ENCODE data around the gene DIABLO. TPM values are rescaled to one million over a fixed set of nuclear protein-coding genes. Genes with fewer than 3 reads are reported as not detected.

Gene DIABLO
- total RNA-seq, 1 experiment from 2014 or later = 72.0 TPM

DNA sequence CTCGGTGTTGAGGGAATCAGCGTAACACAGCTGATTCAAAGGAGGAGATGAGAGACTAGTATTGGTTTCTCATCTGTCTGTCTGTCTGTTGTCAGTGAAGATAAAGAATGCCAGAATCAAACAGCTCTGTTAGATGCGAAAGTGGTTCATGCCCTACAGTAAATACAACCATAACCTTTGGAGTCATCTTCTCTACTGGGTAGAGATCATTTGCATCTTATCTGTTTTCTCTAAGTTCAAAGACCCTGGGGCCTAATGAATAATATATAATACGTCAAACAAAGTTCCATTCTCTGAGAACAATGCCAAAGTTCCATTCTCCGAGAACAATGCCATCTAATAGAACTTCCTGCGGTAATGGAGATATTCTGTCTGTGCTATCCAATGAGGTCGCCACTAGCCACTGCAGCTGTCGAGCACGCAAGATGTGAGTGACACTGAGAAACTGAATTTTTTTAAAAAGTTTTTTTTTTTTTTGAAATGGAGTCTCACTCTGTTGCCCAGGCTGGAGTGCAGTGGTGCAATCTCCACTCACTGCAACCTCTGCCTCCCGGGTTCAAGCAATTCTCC is 58.4 kb downstream of the DIABLO start:
- CTCF ChIA-PET = no interaction called here
- no peak for DNase-seq (ENCODE audit: low spot score)
- no TSS peak for BruUV-seq (replicated peaks)
- H3K4me3 ChIP-seq (ENCODE audit: low read depth, low read length, poor library complexity, severe bottlenecking) = no peak overlapping the region
- H3K9me3 ChIP-seq (ENCODE audit: low read depth, low read length, poor library complexity, severe bottlenecking) = no peaks in the 10 kb centered on the region
- no peaks in the 10 kb centered on the region for H3K27me3 ChIP-seq (replicated peaks; ENCODE audit: insufficient read depth, low read depth, low read length, poor library complexity)
- TF ChIP-seq EZH2 (IDR thresholded peaks at IDR 0.05; ENCODE audit: borderline replicate concordance, low read depth, low read length, poor library complexity, severe bottlenecking) = no peak
- TF ChIP-seq, protein P1, sequence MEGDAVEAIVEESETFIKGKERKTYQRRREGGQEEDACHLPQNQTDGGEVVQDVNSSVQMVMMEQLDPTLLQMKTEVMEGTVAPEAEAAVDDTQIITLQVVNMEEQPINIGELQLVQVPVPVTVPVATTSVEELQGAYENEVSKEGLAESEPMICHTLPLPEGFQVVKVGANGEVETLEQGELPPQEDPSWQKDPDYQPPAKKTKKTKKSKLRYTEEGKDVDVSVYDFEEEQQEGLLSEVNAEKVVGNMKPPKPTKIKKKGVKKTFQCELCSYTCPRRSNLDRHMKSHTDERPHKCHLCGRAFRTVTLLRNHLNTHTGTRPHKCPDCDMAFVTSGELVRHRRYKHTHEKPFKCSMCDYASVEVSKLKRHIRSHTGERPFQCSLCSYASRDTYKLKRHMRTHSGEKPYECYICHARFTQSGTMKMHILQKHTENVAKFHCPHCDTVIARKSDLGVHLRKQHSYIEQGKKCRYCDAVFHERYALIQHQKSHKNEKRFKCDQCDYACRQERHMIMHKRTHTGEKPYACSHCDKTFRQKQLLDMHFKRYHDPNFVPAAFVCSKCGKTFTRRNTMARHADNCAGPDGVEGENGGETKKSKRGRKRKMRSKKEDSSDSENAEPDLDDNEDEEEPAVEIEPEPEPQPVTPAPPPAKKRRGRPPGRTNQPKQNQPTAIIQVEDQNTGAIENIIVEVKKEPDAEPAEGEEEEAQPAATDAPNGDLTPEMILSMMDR (conservative IDR thresholded peaks at IDR 0.05; ENCODE audit: low read depth, low read length) = no peak
- no peaks in the 10 kb centered on the region for H3K36me3 ChIP-seq (ENCODE audit: insufficient read depth, low read length, poor library complexity, severe bottlenecking)
- POLR2A ChIA-PET (ENCODE audit: low non-redundant PET) = no interaction called here
- no peak overlapping the region for H3K27ac ChIP-seq (ENCODE audit: low read depth, low read length, poor library complexity, severe bottlenecking)
- intact Hi-C loops (cut with micrococcal nuclease; ENCODE audit: unreplicated experiment) = no loop called here
- no peaks in the 10 kb centered on the region for H3K4me1 ChIP-seq (ENCODE audit: insufficient read depth, low read length, poor library complexity, severe bottlenecking)

DNA sequence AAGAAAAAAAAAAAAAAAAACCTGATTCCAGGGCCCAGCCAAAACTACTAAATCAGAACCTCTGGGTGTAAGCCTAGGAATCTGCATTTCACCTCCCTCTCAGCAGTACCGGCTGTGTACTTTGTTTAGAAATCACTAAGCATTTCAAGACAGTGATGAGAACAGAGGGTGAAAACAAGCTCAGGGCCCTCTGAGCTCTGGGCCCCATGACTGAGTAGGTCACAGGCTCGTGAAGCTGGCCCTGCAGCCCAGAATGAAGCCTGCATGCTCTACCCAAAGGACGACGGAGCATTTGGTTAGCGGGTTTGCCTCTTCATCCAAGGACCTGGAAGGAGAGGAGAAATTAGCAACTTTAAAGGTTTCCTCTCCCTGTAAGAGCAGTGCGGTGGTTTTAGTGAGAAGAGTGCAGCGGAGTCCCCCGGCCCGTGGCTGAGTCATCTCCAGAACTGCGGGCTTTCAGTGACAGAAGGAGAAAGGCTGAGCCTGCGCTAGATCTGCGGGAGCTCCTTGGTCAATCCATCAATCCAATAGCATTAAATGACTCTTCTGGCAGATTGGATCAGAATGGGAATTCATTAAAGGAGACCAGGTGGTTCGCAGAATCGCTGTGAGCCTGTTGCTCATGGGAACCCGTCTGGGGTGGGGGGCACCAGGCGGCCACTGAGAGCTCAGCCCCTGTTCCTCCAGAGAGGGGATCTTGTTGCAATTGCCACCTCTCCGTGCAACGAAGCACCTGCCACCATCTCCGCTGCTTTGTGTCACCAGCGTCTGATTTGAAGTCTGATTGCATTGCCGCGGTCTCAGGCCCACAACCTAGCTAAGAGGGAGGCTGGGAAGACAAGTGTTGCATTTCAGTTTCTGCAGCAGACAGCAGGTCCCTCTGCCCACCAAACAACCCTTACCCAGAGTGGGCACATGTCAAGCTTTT is 59.2 kb downstream of the DIABLO start:
- no peak for DNase-seq (ENCODE audit: low spot score)
- BruUV-seq (replicated peaks) = no TSS peak
- Histone ChIP-seq H3K27ac (ENCODE audit: low read depth, low read length, poor library complexity, severe bottlenecking) (no peak overlapping the region), H3K36me3 (ENCODE audit: insufficient read depth, low read length, poor library complexity, severe bottlenecking) (no peaks in the 10 kb centered on the region), H3K27me3 (replicated peaks; ENCODE audit: insufficient read depth, low read depth, low read length, poor library complexity) (no peaks in the 10 kb centered on the region), H3K4me3 (ENCODE audit: low read depth, low read length, poor library complexity, severe bottlenecking) (no peak overlapping the region), H3K9me3 (ENCODE audit: low read depth, low read length, poor library complexity, severe bottlenecking) (no peaks in the 10 kb centered on the region), H3K4me1 (ENCODE audit: insufficient read depth, low read length, poor library complexity, severe bottlenecking) (no peaks in the 10 kb centered on the region)
- ChIA-PET CTCF (no interaction called here), POLR2A (ENCODE audit: low non-redundant PET) (no interaction called here)
- TF ChIP-seq, protein P1 (conservative IDR thresholded peaks at IDR 0.05; ENCODE audit: low read depth, low read length) = no peak
- TF ChIP-seq EZH2 (IDR thresholded peaks at IDR 0.05; ENCODE audit: borderline replicate concordance, low read depth, low read length, poor library complexity, severe bottlenecking) = no peak
- intact Hi-C loops (cut with micrococcal nuclease; ENCODE audit: unreplicated experiment) = no loop called here

DNA sequence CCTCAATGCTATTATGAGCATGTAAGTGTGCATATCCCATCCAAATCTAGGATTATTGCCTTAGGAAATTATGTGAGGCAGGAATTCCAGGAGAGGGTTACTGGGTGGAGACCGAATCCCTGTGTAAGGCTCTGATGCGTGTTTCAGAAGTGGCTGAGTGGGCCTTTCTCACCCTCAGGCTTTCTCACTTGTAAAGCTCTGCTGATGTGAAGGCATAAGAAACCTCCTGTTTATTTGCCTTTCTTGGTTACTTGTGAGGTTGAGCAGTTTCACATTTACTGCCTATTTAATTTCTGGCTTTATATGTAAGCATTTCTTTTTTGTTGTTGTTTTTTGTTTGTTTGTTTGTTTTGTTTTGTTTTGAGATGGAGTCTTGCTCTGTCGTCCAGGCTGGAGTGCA is 62.9 kb downstream of the DIABLO start:
- Histone ChIP-seq H3K27ac (ENCODE audit: low read depth, low read length, poor library complexity, severe bottlenecking) (no peak overlapping the region), H3K36me3 (ENCODE audit: insufficient read depth, low read length, poor library complexity, severe bottlenecking) (no peaks in the 10 kb centered on the region), H3K4me3 (ENCODE audit: low read depth, low read length, poor library complexity, severe bottlenecking) (no peak overlapping the region), H3K9me3 (ENCODE audit: low read depth, low read length, poor library complexity, severe bottlenecking) (no peaks in the 10 kb centered on the region), H3K4me1 (ENCODE audit: insufficient read depth, low read length, poor library complexity, severe bottlenecking) (no peaks in the 10 kb centered on the region), H3K27me3 (replicated peaks; ENCODE audit: insufficient read depth, low read depth, low read length, poor library complexity) (no peaks in the 10 kb centered on the region)
- ChIA-PET POLR2A (ENCODE audit: low non-redundant PET) (no interaction called here), CTCF (no interaction called here)
- no peak for TF ChIP-seq EZH2 (IDR thresholded peaks at IDR 0.05; ENCODE audit: borderline replicate concordance, low read depth, low read length, poor library complexity, severe bottlenecking)
- TF ChIP-seq, protein P1 (conservative IDR thresholded peaks at IDR 0.05; ENCODE audit: low read depth, low read length) = no peak
- intact Hi-C loops (cut with micrococcal nuclease; ENCODE audit: unreplicated experiment) = no loop called here
- no peak for DNase-seq (ENCODE audit: low spot score)
- no TSS peak for BruUV-seq (replicated peaks)
